ENCODE results near the gene SCGB1C1.
"Not testable (repeated sequence)": the region's sequence is repeated elsewhere in the genome, so short reads cannot be mapped to it uniquely, and the experiment has no call there.

The SCGB1C1 gene

GRCh38 chr11:193481-193880, 603 bp downstream of the SCGB1C1 start:
- not testable (repeated sequence) for H3K9me2 ChIP-seq (ENCODE audit: low read depth, low read length); H3K27me3 ChIP-seq (ENCODE audit: insufficient read depth, low read length); H3K36me3 ChIP-seq (ENCODE audit: insufficient read depth, low read length); H3K9ac ChIP-seq (ENCODE audit: low read length); H3K4me3 ChIP-seq (ENCODE audit: low read depth, low read length, poor library complexity, severe bottlenecking); H3K9me3 ChIP-seq (ENCODE audit: low read length); H3K79me2 ChIP-seq (ENCODE audit: insufficient read depth, low read length); H4K20me1 ChIP-seq (ENCODE audit: insufficient read depth, low read length); H3K4me2 ChIP-seq (ENCODE audit: low read length); H3K4me1 ChIP-seq (ENCODE audit: insufficient read depth, low read length, severe bottlenecking); H3F3A ChIP-seq (ENCODE audit: insufficient read depth, low read length); H2AFZ ChIP-seq (ENCODE audit: low read length); H3K27ac ChIP-seq (ENCODE audit: low read depth, low read length, poor library complexity, severe bottlenecking)

- Histone ChIP-seq H3K4me3 (ENCODE audit: low read depth, low read length, poor library complexity, severe bottlenecking) (no peak overlapping the region), H3K4me1 (ENCODE audit: insufficient read depth, low read length, severe bottlenecking) (no peaks in the 10 kb centered on the region), H3K4me2 (ENCODE audit: low read length) (no peak overlapping the region), H3K27ac (ENCODE audit: low read depth, low read length, poor library complexity, severe bottlenecking) (no peak overlapping the region), H3K9ac (ENCODE audit: low read length) (no peak overlapping the region), H3F3A (ENCODE audit: insufficient read depth, low read length) (no peaks in the 10 kb centered on the region), H3K27me3 (ENCODE audit: insufficient read depth, low read length) (no peaks in the 10 kb centered on the region), H2AFZ (ENCODE audit: low read length) (no peak overlapping the region), H3K9me2 (ENCODE audit: low read depth, low read length) (no peaks in the 10 kb centered on the region), H3K9me3 (ENCODE audit: low read length) (no peaks in the 10 kb centered on the region), H4K20me1 (ENCODE audit: insufficient read depth, low read length) (no peaks in the 10 kb centered on the region), H3K36me3 (ENCODE audit: insufficient read depth, low read length) (no peaks in the 10 kb centered on the region; the same call in 1 of the 2 replicates), H3K79me2 (ENCODE audit: insufficient read depth, low read length) (no peaks in the 10 kb centered on the region)
- TF ChIP-seq CTCF (IDR thresholded peaks at IDR 0.05; ENCODE audit: low read length) (no peak), EZH2 (IDR thresholded peaks at IDR 0.05; ENCODE audit: borderline replicate concordance, low read length) (no peak)
Observed at GRCh38 chr11:196786-197731, 4.2 kb downstream of the SCGB1C1 start.

- Histone ChIP-seq H3K79me2 (ENCODE audit: insufficient read depth, low read length) (no peaks in the 10 kb centered on the region), H3K27ac (ENCODE audit: low read depth, low read length, poor library complexity, severe bottlenecking) (no peak overlapping the region), H3F3A (ENCODE audit: insufficient read depth, low read length) (no peaks in the 10 kb centered on the region), H3K4me1 (ENCODE audit: insufficient read depth, low read length, severe bottlenecking) (no peaks in the 10 kb centered on the region), H3K9ac (ENCODE audit: low read length) (no peak overlapping the region), H3K9me3 (ENCODE audit: low read length) (no peaks in the 10 kb centered on the region), H3K27me3 (ENCODE audit: insufficient read depth, low read length) (no peaks in the 10 kb centered on the region), H3K36me3 (ENCODE audit: insufficient read depth, low read length) (no peaks in the 10 kb centered on the region; the same call in 1 of the 2 replicates), H3K4me3 (ENCODE audit: low read depth, low read length, poor library complexity, severe bottlenecking) (no peak overlapping the region), H3K9me2 (ENCODE audit: low read depth, low read length) (no peaks in the 10 kb centered on the region), H3K4me2 (ENCODE audit: low read length) (no peak overlapping the region), H2AFZ (ENCODE audit: low read length) (no peak overlapping the region), H4K20me1 (ENCODE audit: insufficient read depth, low read length) (no peaks in the 10 kb centered on the region)
- TF ChIP-seq EZH2 (IDR thresholded peaks at IDR 0.05; ENCODE audit: borderline replicate concordance, low read length) = no peak
- TF ChIP-seq CTCF (IDR thresholded peaks at IDR 0.05; ENCODE audit: low read length) = no peak
Observed at GRCh38 chr11:197741-198235, 4.9 kb downstream of the SCGB1C1 start.

Data from OCI-LY1 (cell line).